Effector memory CD4-positive, alpha-beta T cell (primary cell): ENCODE results near the gene BRAP.

Experiments
- DNase-seq, 3 donors: peaks; one replicate each; pipeline ENCODE4 v3.0.0-alpha.2; 2020
- H3K27ac ChIP-seq: 2 replicates; pipeline ENCODE4 v1.7.0; 2013; ENCODE audit warnings: mild to moderate bottlenecking, low read length, moderate library complexity; ENCODE audit not compliant: insufficient read depth, poor library complexity, severe bottlenecking
- H3K27me3 ChIP-seq: replicated peaks from 2 replicates; pipeline ENCODE4 v1.7.0; 2013; ENCODE audit warnings: mild to moderate bottlenecking, low read length; ENCODE audit not compliant: insufficient read depth, control insufficient read depth, poor library complexity, severe bottlenecking
- H3K36me3 ChIP-seq: 2 replicates; pipeline ENCODE4 v1.7.0; 2013; ENCODE audit warnings: mild to moderate bottlenecking, low read length, moderate library complexity; ENCODE audit not compliant: control insufficient read depth, insufficient read depth
- H3K4me1 ChIP-seq: 2 replicates; pipeline ENCODE4 v1.7.0; 2013; ENCODE audit warnings: low read length, mild to moderate bottlenecking; ENCODE audit not compliant: control insufficient read depth, insufficient read depth, poor library complexity, severe bottlenecking
- H3K4me3 ChIP-seq: 2 replicates; pipeline ENCODE4 v1.7.0; 2013; ENCODE audit warnings: low read length, low read depth, mild to moderate bottlenecking; ENCODE audit not compliant: insufficient read depth, poor library complexity, severe bottlenecking
- H3K9me3 ChIP-seq: 2 replicates; pipeline ENCODE4 v1.7.0; 2013; ENCODE audit warnings: mild to moderate bottlenecking, low read length, moderate library complexity; ENCODE audit not compliant: control insufficient read depth

Gene BRAP

DNA sequence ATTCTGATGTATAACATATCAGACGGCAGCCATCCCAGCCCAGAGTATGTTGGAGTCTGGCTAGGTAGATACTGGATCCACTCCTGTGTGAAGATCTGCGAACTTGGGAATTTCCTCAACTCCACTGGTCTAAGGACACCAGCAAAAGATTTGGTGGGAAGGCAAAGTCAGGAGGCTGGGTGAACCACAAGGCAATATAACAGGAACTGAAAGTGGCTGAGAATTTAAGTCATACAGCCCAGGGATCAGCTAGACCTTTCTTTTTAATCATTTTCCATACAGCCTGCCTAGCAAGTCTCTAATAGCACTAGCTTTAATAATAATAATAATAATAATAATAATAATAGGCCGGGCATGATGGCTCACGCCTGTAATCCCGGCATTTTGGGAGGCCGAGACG lies 34.8 kb downstream of the BRAP start:
- H3K27ac ChIP-seq = no peak overlapping the region
- no peak for DNase-seq
- no peak overlapping the region for H3K4me3 ChIP-seq
- H3K9me3 ChIP-seq = no peaks in the 10 kb centered on the region
- peaks cover 67% of the 10 kb centered on the region for H3K36me3 ChIP-seq
- H3K4me1 ChIP-seq = no peaks in the 10 kb centered on the region
- H3K27me3 ChIP-seq = no peaks in the 10 kb centered on the region

DNA sequence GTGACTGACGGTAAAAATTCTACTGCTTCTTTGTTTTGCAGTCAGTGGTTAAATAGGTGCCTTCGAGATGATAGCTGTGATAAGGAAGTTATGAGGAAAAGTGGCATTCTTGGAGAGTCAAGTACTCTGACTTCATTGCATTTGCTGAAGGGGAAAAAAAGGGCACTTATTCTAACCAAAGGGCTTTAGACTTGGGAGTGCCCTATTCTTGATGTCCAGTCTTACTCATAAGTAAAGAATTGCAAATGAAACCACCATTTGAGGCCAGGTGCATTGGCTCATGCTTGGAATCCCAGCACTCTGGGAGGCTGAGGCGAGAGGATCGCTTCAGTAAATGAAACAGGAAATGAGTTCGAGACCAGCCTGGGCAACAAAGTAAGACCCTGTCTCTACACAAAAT lies 40.3 kb downstream of the BRAP start:
- Histone ChIP-seq H3K27ac (no peak overlapping the region), H3K27me3 (no peaks in the 10 kb centered on the region), H3K4me3 (no peak overlapping the region), H3K9me3 (no peaks in the 10 kb centered on the region), H3K36me3 (peaks cover 53% of the 10 kb centered on the region), H3K4me1 (no peaks in the 10 kb centered on the region)
- no peak for DNase-seq

DNA sequence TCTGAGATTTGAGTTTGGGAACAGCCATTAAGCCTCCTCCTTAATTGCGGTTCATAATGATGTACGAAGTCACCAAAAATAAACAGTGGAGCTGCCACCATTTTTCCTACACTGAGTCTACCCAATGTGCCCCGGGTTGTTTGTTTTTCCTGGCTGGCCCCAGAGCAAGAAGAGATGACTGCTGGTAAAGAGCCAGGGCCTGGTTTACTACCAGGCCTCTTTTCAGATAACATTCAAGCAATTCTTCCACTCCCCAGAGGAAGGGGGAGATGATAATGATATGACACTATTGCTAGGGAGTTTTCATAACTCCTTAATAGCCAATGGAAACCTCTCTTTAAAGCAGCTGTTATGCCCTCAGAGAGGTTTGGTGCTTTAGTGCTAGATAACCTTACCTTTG lies 42.3 kb downstream of the BRAP start:
- no peak for DNase-seq
- no peak overlapping the region for H3K4me3 ChIP-seq
- no peak overlapping the region for H3K27ac ChIP-seq
- H3K4me1 ChIP-seq = no peaks in the 10 kb centered on the region
- peaks cover 40% of the 10 kb centered on the region for H3K36me3 ChIP-seq
- no peaks in the 10 kb centered on the region for H3K9me3 ChIP-seq
- no peaks in the 10 kb centered on the region for H3K27me3 ChIP-seq

DNA sequence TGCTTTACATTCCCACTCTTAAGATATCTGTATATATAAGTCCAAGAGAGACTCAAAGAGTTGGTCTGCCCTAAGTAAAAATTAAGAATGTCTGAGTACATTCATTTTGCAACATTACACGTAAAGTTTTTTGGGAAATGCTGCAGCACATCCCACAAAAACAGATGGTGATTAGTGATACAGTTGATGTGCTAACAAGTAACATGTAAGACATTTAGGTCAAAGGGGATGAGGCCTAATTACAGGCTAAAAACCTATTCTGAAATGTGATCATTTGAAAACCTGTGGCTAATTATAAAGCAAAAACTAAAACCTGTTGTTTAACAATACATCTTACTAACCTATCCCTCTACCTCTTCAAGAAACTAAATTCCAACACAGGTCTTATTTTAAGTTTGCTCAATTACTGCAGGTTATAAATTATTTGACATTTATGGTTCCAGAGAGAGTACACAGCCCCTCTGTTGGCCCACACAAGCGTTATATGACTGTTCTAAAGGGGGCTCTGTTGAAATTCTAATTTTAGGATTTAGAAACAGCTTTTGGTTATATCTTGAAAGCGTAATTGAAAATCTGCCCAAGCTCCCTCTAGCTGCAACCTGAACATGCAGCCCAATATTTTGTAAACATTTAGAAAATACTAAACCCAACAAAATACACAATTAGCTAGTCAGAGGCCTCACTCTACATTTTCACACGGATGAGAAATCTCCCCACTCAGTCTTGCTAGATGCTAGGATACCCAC lies 42.9 kb downstream of the BRAP start:
- H3K36me3 ChIP-seq = peaks cover 40% of the 10 kb centered on the region
- no peaks in the 10 kb centered on the region for H3K4me1 ChIP-seq
- no peak for DNase-seq
- H3K27me3 ChIP-seq = no peaks in the 10 kb centered on the region
- H3K4me3 ChIP-seq = no peak overlapping the region
- H3K27ac ChIP-seq = no peak overlapping the region
- no peaks in the 10 kb centered on the region for H3K9me3 ChIP-seq

DNA sequence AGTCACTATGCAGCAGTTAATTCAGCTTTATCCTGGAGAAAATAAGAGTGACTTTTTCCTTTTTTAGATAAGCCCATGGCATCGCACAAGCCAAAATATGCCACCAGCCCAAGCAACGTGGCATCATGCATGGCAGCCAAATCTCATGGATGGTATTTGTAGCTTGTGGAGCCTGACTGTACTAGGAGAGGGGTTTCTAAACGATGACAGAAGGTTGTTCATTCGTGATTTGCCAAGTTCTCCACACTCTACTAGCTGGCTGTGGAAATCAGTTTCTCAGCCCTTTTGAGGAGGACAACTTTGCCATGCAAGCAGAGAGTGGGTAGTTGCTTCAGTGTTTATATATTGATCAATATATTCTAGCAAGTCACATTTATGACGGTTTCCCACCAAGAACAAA lies 45.2 kb downstream of the BRAP start:
- no peak for DNase-seq
- Histone ChIP-seq H3K36me3 (peaks cover 22% of the 10 kb centered on the region), H3K9me3 (no peaks in the 10 kb centered on the region), H3K4me1 (no peaks in the 10 kb centered on the region), H3K4me3 (no peak overlapping the region), H3K27me3 (no peaks in the 10 kb centered on the region), H3K27ac (no peak overlapping the region)

DNA sequence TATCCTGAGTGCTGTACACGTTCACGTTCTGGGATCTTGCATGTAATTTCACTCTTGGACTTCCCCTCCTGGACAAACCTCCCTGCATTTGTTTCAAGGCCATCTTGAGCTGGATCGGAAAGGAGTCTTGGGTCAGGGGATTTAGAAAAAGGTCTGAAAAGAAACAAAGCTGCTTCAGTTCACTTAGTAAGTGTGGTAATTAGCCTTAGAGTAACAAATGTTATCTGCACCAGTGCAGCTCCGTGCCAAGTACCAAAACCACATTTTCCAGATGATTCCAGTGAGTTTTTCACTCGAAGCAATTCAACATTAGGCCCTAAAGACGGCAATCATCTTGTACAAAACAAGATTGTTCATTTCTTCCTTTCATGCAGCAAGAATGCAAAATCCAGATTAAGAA lies 47.2 kb downstream of the BRAP start:
- no peak for DNase-seq

DNA sequence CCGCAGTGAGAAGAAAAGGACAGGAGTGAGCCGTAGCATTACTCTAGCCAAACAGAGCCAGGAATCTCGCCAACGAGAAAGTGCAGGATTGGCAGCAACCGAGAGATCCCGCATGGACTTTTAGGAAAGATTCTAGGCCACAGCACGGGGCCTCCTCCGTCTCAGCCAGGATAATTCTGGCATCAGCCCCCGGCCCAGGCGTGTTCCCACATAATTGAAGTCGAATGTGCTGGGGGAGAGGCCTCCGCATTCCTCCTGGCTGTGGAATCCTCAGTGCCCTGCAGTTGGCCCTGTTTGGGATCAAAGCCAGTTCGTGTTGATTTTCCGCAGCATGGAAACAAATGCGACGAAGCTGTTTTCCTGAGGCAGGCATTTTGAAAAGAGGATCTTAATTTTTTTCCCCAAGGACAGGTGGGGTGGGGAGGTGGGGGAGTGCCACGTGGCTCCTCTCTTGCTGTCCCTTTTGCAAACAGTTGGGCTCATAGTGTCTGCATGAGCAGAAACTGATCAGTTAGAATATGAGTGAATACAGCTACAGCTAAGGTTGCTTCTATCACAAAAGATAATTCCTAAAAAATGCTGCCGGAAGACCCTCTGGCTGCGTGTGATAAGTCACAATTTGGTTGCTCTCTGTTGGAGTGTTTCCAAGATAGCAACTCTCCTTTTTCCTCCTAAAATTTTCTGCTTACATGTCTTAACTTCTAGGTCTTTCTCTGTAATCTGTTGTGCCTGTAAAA lies 49.4 kb downstream of the BRAP start:
- H3K27ac ChIP-seq = no peak overlapping the region
- no peak for DNase-seq
- H3K9me3 ChIP-seq = no peaks in the 10 kb centered on the region
- H3K36me3 ChIP-seq = no peaks in the 10 kb centered on the region
- no peak overlapping the region for H3K4me3 ChIP-seq
- H3K4me1 ChIP-seq = no peaks in the 10 kb centered on the region
- H3K27me3 ChIP-seq = no peaks in the 10 kb centered on the region

More for the DNA sequence above, 47.2 kb downstream of the BRAP start:
- H3K4me3 ChIP-seq = no peak overlapping the region
- H3K27me3 ChIP-seq = no peaks in the 10 kb centered on the region
- no peak overlapping the region for H3K27ac ChIP-seq
- H3K9me3 ChIP-seq = no peaks in the 10 kb centered on the region
- peaks cover 8% of the 10 kb centered on the region for H3K36me3 ChIP-seq
- H3K4me1 ChIP-seq = no peaks in the 10 kb centered on the region

DNA sequence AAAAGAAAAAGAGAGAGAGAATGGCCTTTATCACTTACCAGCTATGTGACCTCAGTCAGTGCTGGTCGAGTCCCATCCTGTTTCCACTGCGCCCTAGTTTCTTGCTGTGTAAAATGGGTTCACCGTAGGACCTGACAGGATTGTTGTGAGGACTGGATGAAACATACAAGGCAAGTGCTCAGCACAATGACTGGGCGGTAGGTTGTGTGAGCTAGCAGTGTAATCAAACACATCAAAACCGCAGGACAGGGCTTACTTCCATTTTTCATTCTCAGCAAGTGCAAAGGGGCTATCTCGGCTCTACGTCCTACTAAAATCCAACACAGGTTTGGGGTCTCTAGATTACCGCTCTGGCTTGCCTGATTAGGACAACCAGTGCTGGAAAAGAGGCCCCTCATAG lies 50.2 kb downstream of the BRAP start:
- Histone ChIP-seq H3K9me3 (no peaks in the 10 kb centered on the region), H3K27me3 (no peaks in the 10 kb centered on the region), H3K4me3 (no peak overlapping the region), H3K27ac (no peak overlapping the region), H3K36me3 (no peaks in the 10 kb centered on the region), H3K4me1 (no peaks in the 10 kb centered on the region)
- no peak for DNase-seq

DNA sequence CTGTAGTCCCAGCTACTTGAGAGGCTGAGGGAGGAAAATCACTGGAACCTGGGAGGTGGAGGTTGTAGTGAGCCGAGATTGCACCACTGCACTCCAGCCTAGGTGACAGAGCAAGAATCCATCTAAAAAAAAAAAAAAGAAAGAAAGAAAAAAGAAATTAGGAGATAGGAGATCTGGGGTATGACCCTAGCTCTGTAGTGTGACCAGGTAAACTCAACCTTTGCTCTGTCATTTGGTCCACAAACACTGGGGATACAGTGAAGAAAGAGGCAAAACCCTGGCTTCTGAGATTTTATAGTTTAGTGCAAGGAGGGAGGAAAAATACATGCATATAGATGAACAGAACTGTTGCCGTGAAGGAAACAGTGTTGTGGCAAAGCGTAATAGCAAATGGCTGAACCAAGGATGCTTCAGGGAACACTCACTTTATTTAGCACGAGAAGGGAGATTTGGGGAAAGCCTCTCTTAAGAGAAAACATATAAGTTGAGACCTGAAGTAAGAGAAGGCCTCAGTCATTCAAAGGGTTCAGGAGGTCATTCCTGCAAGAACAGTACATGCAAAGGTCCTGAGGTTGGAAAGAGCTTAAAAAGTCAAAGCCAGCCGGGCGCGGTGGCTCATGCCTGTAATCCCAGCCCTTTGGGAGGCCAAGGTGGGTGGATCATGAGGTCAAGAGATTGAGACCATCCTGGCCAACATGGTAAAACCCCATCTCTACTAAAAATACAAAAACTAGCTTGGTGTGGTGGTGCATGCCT lies 57.1 kb downstream of the BRAP start:
- no peak for DNase-seq
- H3K27ac ChIP-seq = no peak overlapping the region
- no peaks in the 10 kb centered on the region for H3K9me3 ChIP-seq
- no peaks in the 10 kb centered on the region for H3K36me3 ChIP-seq
- no peaks in the 10 kb centered on the region for H3K27me3 ChIP-seq
- no peaks in the 10 kb centered on the region for H3K4me1 ChIP-seq
- H3K4me3 ChIP-seq = no peak overlapping the region

DNA sequence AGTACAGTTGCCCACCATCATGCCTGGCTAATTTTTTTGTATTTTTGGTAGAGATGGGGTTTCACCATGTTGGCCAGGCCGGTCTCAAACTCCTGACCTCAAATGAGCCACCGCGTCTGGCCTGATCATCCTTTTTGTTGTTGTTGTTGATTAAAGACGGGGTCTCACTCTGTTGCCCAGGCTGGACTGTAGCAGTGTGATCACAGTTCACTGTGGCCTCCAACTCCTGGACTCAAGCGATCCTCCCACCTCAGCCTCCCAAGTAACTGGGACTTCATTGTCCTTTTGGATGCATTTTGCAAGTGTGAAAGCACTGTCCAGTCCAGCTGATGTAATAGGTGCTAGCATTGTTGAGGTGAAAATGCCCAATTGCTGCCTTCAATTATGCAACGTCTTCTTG lies 59.5 kb downstream of the BRAP start:
- Histone ChIP-seq H3K27me3 (no peaks in the 10 kb centered on the region), H3K27ac (no peak overlapping the region), H3K9me3 (no peaks in the 10 kb centered on the region), H3K36me3 (no peaks in the 10 kb centered on the region), H3K4me1 (no peaks in the 10 kb centered on the region), H3K4me3 (no peak overlapping the region)
- no peak for DNase-seq
